Measurements from ENCODE around the gene GPR50.

The GPR50 gene

GRCh38 chrX:151228935-151229334 lies 52.6 kb downstream of the GPR50 start:
- Histone ChIP-seq H3K4me3 (ENCODE audit: low read depth, low read length) (no peak overlapping the region), H3K27me3 (no peaks in the 10 kb centered on the region), H3K9me3 (no peaks in the 10 kb centered on the region), H3K36me3 (no peaks in the 10 kb centered on the region), H3K4me1 (no peaks in the 10 kb centered on the region)
- DNase-seq = no peak
- no peak for TF ChIP-seq CTCF (IDR thresholded peaks at IDR 0.05; ENCODE audit: low read depth, low read length)
